DMS153 treated with DMSO at 0.1 percent for 48 hours (cell line): ENCODE data around the gene RXFP4.
"Not testable (repeated sequence)": the region's sequence is repeated elsewhere in the genome, so short reads cannot be mapped to it uniquely, and the experiment has no call there.

ENCODE experiments used
- DNase-seq: peaks from one replicate; lab custom pipeline; 2025; ENCODE audit not compliant: unreplicated experiment; lab: John Stamatoyannopoulos, UW

Gene RXFP4

GRCh38 chr1:155976913-155977689 is 35.7 kb downstream of the RXFP4 start:
- DNase-seq, result peak; percentile 73

- DNase-seq, result no peak
Observed at GRCh38 chr1:155977690-155978324, 36.4 kb downstream of the RXFP4 start.

- peak; percentile 22 for DNase-seq
Observed at GRCh38 chr1:155978325-155978972, 37.0 kb downstream of the RXFP4 start, which contains the start of gene ARHGEF2. ARHGEF2 (minus strand) TSS chr1:155978547; CDS start chr1:155978427, 120 bp downstream.

- DNase-seq, result no peak
Observed at GRCh38 chr1:155978973-155979429, 37.6 kb downstream of the RXFP4 start.

GRCh38 chr1:155979597-155980343 is 38.3 kb downstream of the RXFP4 start:
- no peak for DNase-seq

GRCh38 chr1:155981266-155982088 is 40.0 kb downstream of the RXFP4 start:
- no peak for DNase-seq

GRCh38 chr1:155982106-155982505 is 40.7 kb downstream of the RXFP4 start:
- DNase-seq, result no peak

GRCh38 chr1:155983191-155984024 is 42.0 kb downstream of the RXFP4 start:
- DNase-seq, result no peak

- peak; percentile 79 for DNase-seq
Observed at GRCh38 chr1:155984341-155984740, 42.9 kb downstream of the RXFP4 start.

GRCh38 chr1:155984903-155985645 is 43.6 kb downstream of the RXFP4 start:
- not testable (repeated sequence) for DNase-seq

- DNase-seq, result peak; percentile 69
Observed at GRCh38 chr1:155989242-155990004, 48.0 kb downstream of the RXFP4 start.

GRCh38 chr1:155990005-155990739 is 48.7 kb downstream of the RXFP4 start:
- no peak for DNase-seq
